B cell (primary cell): ENCODE results near the gene IL1RAPL1.

ENCODE experiments used
- CTCF ChIP-seq: fragments of 200-600 bp; IDR thresholded peaks from one replicate; pipeline ENCODE4 v1.8.0; 2022; ENCODE audit warnings: antibody characterized with exemption, mild to moderate bottlenecking
- EZH2 ChIP-seq: IDR thresholded peaks from 2 replicates; pipeline ENCODE4 v1.6.1; 2012; ENCODE audit warnings: borderline replicate concordance, low read depth, mild to moderate bottlenecking, moderate library complexity, low read length; ENCODE audit not compliant: insufficient read depth, poor library complexity, severe bottlenecking

DNA sequence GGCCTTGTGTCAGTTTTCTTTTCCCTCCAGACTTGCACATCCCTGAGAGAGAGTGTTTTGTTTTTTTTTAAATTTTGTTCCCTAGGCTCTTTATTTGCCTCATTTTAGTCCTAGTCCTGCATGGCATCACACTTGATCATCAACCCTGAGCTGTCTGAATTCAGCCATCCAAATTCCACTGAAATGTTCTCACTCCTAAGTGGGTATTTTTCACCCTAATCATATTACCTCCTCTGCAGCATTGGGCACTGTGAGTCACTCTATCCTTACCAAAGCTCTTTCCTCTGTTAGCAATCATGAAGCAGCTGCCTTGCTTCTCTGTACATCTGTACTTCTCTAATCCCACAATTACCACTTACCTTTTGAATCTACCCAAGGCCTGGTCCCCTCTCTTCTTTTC is 1271.5 kb downstream of the IL1RAPL1 start:
- TF ChIP-seq EZH2 = no peak
- TF ChIP-seq CTCF = no peak
